WTC11 (cell line): ENCODE measurements around the gene SERTAD4. TPM values are rescaled to one million over a fixed set of nuclear protein-coding genes. Genes with fewer than 3 reads are reported as not detected.

ENCODE experiments used
- ATAC-seq: fragments of 200-7000 bp; cut with Tn5 transposase; 2 replicates; pipeline ENCODE4 v1.10.0; 2021; ENCODE audit warnings: mild to moderate bottlenecking, moderate library complexity
- CTCF ChIA-PET: fragments of 300-600 bp; sonication (Branson Sonifier 250); formaldehyde crosslinking; loops from one replicate; lab custom pipeline; 2021; ENCODE audit warnings: antibody characterized with exemption; lab: Charles Lee
- POLR2A ChIA-PET: fragments of 350-600 bp; sonication (Branson Sonifier 250); formaldehyde crosslinking; loops from one replicate; lab custom pipeline; 2021; ENCODE audit warnings: antibody characterized with exemption; lab: Charles Lee
- DNase-seq: peaks from one replicate; pipeline ENCODE4 v3.0.0; 2021; ENCODE audit warnings: low spot score
- H3K27ac Mint-ChIP-seq: 2 replicates; pipeline ENCODE4 v1.8.0; 2021; ENCODE audit warnings: mixed read lengths
- H3K27me3 Mint-ChIP-seq: 2 replicates; pipeline ENCODE4 v1.8.0; 2021; ENCODE audit warnings: low read depth, mild to moderate bottlenecking, moderate library complexity, mixed read lengths
- H3K36me3 Mint-ChIP-seq: 2 replicates; pipeline ENCODE4 v1.8.0; 2021; ENCODE audit warnings: mixed read lengths
- H3K4me1 Mint-ChIP-seq: 2 replicates; pipeline ENCODE4 v1.8.0; 2022; ENCODE audit warnings: mixed read lengths
- H3K4me3 Mint-ChIP-seq: 2 replicates; pipeline ENCODE4 v1.8.0; 2021; ENCODE audit warnings: mild to moderate bottlenecking, moderate library complexity, mixed read lengths
- H3K9me3 Mint-ChIP-seq: 2 replicates; pipeline ENCODE4 v1.8.0; 2021; ENCODE audit warnings: mixed read lengths
- AR ChIP-seq: fragments of 250-450 bp; sonication (Bioruptor Pico); IDR thresholded peaks from 2 replicates; pipeline ENCODE4 v1.9.0; 2021; ENCODE audit warnings: mild to moderate bottlenecking
- ATF1 ChIP-seq: sonication (generic); formaldehyde crosslinking; IDR thresholded peaks from 2 replicates; pipeline ENCODE4 v1.8.1; 2023; ENCODE audit warnings: mild to moderate bottlenecking, moderate library complexity, missing genetic modification reagents
- CREM ChIP-seq: sonication (generic); formaldehyde crosslinking; IDR thresholded peaks from 2 replicates; pipeline ENCODE4 v1.8.1; 2022; ENCODE audit warnings: mild to moderate bottlenecking, missing genetic modification reagents, moderate library complexity
- ELF4 ChIP-seq: sonication (generic); formaldehyde crosslinking; IDR thresholded peaks from 2 replicates; pipeline ENCODE4 v1.8.1; 2022; ENCODE audit warnings: low read depth, mild to moderate bottlenecking, moderate library complexity, missing genetic modification reagents
- EMX1 ChIP-seq: fragments of 250-450 bp; sonication (Bioruptor Pico); IDR thresholded peaks from 2 replicates; pipeline ENCODE4 v1.8.0; 2021; ENCODE audit warnings: mild to moderate bottlenecking
- FOXK1 ChIP-seq: sonication (generic); formaldehyde crosslinking; IDR thresholded peaks from 2 replicates; pipeline ENCODE4 v1.8.0; 2022; ENCODE audit warnings: mild to moderate bottlenecking, moderate library complexity, missing genetic modification reagents
- GRHL2 ChIP-seq: fragments of 250-450 bp; sonication (Bioruptor Pico); IDR thresholded peaks from 2 replicates; pipeline ENCODE4 v1.8.0; 2022; ENCODE audit warnings: mild to moderate bottlenecking, moderate library complexity; ENCODE audit not compliant: insufficient replicate concordance, severe bottlenecking
- HMGA2 ChIP-seq: fragments of 250-450 bp; sonication (Bioruptor Pico); IDR thresholded peaks from 2 replicates; pipeline ENCODE4 v1.4.0; 2021; ENCODE audit warnings: mild to moderate bottlenecking, moderate library complexity
- JAZF1 ChIP-seq: fragments of 250-450 bp; sonication (Bioruptor Pico); IDR thresholded peaks from 2 replicates; pipeline ENCODE4 v1.9.0; 2021; ENCODE audit warnings: moderate library complexity, mild to moderate bottlenecking, inconsistent platforms
- JUN ChIP-seq: sonication (generic); formaldehyde crosslinking; IDR thresholded peaks from 2 replicates; pipeline ENCODE4 v1.8.0; 2023; ENCODE audit warnings: mild to moderate bottlenecking, missing genetic modification reagents
- MXD4 ChIP-seq: fragments of 250-450 bp; sonication (Bioruptor Pico); IDR thresholded peaks from 2 replicates; pipeline ENCODE4 v1.8.0; 2021; ENCODE audit warnings: mild to moderate bottlenecking, moderate library complexity, borderline replicate concordance
- NFATC4 ChIP-seq: fragments of 250-450 bp; sonication (Bioruptor Pico); IDR thresholded peaks from 2 replicates; pipeline ENCODE4 v1.9.0; 2021; ENCODE audit warnings: mild to moderate bottlenecking
- NR1H2 ChIP-seq: sonication (generic); formaldehyde crosslinking; IDR thresholded peaks from 2 replicates; pipeline ENCODE4 v1.9.0; 2021; ENCODE audit warnings: mild to moderate bottlenecking, moderate library complexity, missing genetic modification reagents
- PRDM15 ChIP-seq: sonication (generic); formaldehyde crosslinking; IDR thresholded peaks from 2 replicates; pipeline ENCODE4 v1.8.0; 2022; ENCODE audit warnings: missing genetic modification reagents
- PRRX2 ChIP-seq: fragments of 250-450 bp; sonication (Bioruptor Pico); IDR thresholded peaks from 2 replicates; pipeline ENCODE4 v1.8.0; 2021; ENCODE audit warnings: mild to moderate bottlenecking
- RORB ChIP-seq: fragments of 250-450 bp; sonication (Bioruptor Pico); IDR thresholded peaks from 2 replicates; pipeline ENCODE4 v1.9.0; 2021; ENCODE audit warnings: mild to moderate bottlenecking
- SMAD4 ChIP-seq: sonication (generic); formaldehyde crosslinking; IDR thresholded peaks from 2 replicates; pipeline ENCODE4 v1.8.0; 2022; ENCODE audit warnings: mild to moderate bottlenecking, missing genetic modification reagents
- ZNF138 ChIP-seq: sonication (generic); formaldehyde crosslinking; conservative IDR thresholded peaks from 2 replicates; pipeline ENCODE4 v1.8.1; 2022; ENCODE audit warnings: mild to moderate bottlenecking, moderate library complexity, missing genetic modification reagents
- ZNF263 ChIP-seq: sonication (generic); formaldehyde crosslinking; IDR thresholded peaks from 2 replicates; pipeline ENCODE4 v1.8.1; 2022; ENCODE audit warnings: low read depth, mild to moderate bottlenecking, moderate library complexity, missing genetic modification reagents
- ZNF317 ChIP-seq: sonication (generic); formaldehyde crosslinking; IDR thresholded peaks from 2 replicates; pipeline ENCODE4 v1.8.1; 2023; ENCODE audit warnings: low read depth, mild to moderate bottlenecking, moderate library complexity, missing genetic modification reagents, borderline replicate concordance
- ZSCAN18 ChIP-seq: fragments of 250-450 bp; sonication (Bioruptor Pico); IDR thresholded peaks from 2 replicates; pipeline ENCODE4 v2.1.2; 2022; ENCODE audit warnings: mild to moderate bottlenecking, moderate library complexity
- total RNA-seq: library from RNA; stranded (reverse); gene quantifications from 3 replicates; pipeline ENCODE4 v1.2.3, GENCODE V29; 2021
- TF ChIP-seq, protein P1 (sequence below): sonication (generic); formaldehyde crosslinking; IDR thresholded peaks from 2 replicates; pipeline ENCODE4 v1.8.1; 2022; ENCODE audit warnings: mild to moderate bottlenecking, moderate library complexity, missing genetic modification reagents
- TF ChIP-seq, protein P2 (sequence below): fragments of 250-450 bp; sonication (Bioruptor Pico); IDR thresholded peaks from 2 replicates; pipeline ENCODE4 v1.9.0; 2021; ENCODE audit warnings: moderate library complexity, mild to moderate bottlenecking, inconsistent platforms, borderline replicate concordance
- TF ChIP-seq, protein P3 (sequence below): fragments of 200-600 bp; IDR thresholded peaks from 2 replicates; pipeline ENCODE4 v1.8.0; 2022; ENCODE audit warnings: antibody characterized with exemption

The SERTAD4 gene
- total RNA-seq, 1 experiment from 2014 or later, result 4.6 TPM

- DNase-seq (no peak), ATAC-seq (no peak)
- ChIA-PET POLR2A (no interaction called here), CTCF (interaction anchor here (1.0 to 2.0 kb wide), 2 partner anchors 29 to 47 kb away, joined by 3 to 5 read pairs; no protein-coding TSS in a partner anchor)
- Mint-ChIP-seq H3K27me3 (no peaks in the 10 kb centered on the region; the same call in 1 of the 2 replicates), H3K4me1 (peaks cover 15% of the 10 kb centered on the region), H3K9me3 (no peaks in the 10 kb centered on the region), H3K4me3 (no peak overlapping the region), H3K36me3 (no peaks in the 10 kb centered on the region), H3K27ac (no peak overlapping the region)
- TF ChIP-seq NFATC4 (CRISPR knock-in tag) (no peak), ELF4 (CRISPR knock-in tag) (no peak), GRHL2 (CRISPR knock-in tag) (no peak), ATF1 (CRISPR knock-in tag) (no peak), PRRX2 (no peak), HMGA2 (CRISPR knock-in tag) (no peak), ZNF317 (CRISPR knock-in tag) (no peak), ZNF138 (CRISPR knock-in tag) (no peak), ZNF263 (CRISPR knock-in tag) (no peak), NR1H2 (CRISPR knock-in tag) (no peak)
- TF ChIP-seq, protein P1, sequence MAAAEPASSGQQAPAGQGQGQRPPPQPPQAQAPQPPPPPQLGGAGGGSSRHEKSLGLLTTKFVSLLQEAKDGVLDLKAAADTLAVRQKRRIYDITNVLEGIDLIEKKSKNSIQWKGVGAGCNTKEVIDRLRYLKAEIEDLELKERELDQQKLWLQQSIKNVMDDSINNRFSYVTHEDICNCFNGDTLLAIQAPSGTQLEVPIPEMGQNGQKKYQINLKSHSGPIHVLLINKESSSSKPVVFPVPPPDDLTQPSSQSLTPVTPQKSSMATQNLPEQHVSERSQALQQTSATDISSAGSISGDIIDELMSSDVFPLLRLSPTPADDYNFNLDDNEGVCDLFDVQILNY (CRISPR knock-in tag), result no peak
- TF ChIP-seq, protein P2, sequence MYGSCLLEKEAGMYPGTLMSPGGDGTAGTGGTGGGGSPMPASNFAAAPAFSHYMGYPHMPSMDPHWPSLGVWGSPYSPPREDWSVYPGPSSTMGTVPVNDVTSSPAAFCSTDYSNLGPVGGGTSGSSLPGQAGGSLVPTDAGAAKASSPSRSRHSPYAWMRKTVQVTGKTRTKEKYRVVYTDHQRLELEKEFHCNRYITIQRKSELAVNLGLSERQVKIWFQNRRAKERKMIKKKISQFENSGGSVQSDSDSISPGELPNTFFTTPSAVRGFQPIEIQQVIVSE, result no peak
- TF ChIP-seq, all 79 proteins: peak for 0
Observed at GRCh38 chr1:210263963-210264362, 31.4 kb downstream of the SERTAD4 start.

DNA sequence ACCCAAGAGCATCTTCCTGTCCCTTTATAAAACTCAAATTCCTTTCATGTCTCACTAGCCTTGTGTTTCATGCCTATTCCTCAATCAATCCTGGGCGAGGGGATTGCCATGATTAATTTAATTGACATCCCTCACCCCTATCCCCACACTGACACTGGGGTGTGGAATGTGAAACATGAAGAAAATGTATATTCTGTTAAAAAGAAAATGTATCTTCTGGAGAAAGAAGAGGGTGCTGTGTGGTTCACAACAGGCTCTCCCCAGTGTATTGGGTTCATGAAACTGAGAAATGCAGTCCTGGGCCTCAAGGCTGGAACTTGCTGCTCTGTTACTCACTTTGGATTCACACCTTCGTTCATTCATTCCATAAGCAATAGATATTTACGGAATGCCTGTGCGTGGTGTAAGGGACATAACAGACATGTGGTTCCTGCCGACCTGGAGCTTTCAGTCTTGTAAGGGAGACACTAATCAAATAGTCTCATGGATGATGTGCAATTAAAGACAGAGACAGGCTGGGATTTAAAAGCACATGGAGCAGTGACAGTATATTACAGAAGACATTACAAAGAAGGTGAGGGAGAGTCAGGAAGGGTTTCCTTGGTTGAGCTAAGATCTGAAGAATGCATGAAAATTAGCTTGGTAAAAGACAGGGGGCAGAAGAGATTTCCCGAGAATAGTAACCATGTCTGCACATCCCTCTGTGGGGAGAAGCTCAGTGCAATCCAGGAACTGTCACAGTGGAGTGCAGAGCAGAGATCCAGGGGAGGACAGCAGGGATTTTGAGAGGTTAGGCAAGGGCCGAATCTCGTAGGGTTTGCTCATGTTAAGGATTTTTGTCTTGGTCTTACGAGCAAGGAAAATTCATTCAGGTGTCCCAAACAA is 32.1 kb downstream of the SERTAD4 start:
- ChIA-PET POLR2A (interaction anchor here (1.8 kb wide), 1 partner anchor 12 kb away, joined by 10 read pairs; no protein-coding TSS in a partner anchor), CTCF (interaction anchor here (0.6 to 2.5 kb wide), 25 partner anchors 11 to 365 kb away, joined by 3 to 70 read pairs (median 4); no protein-coding TSS in a partner anchor)
- H3K27ac Mint-ChIP-seq, result no peak overlapping the region
- H3K27me3 Mint-ChIP-seq, result no peaks in the 10 kb centered on the region; the same call in 1 of the 2 replicates
- H3K4me3 Mint-ChIP-seq, result no peak overlapping the region
- ATAC-seq (peak; percentile 77), DNase-seq (no peak)
- H3K36me3 Mint-ChIP-seq, result no peaks in the 10 kb centered on the region
- H3K4me1 Mint-ChIP-seq, result peaks cover 10% of the 10 kb centered on the region
- no peaks in the 10 kb centered on the region for H3K9me3 Mint-ChIP-seq
- TF ChIP-seq PRDM15 (no peak), ELF4 (CRISPR knock-in tag) (no peak), ZSCAN18 (CRISPR knock-in tag) (no peak), ZNF138 (CRISPR knock-in tag) (no peak), EMX1 (CRISPR knock-in tag) (no peak), JUN (CRISPR knock-in tag) (no peak), CREM (no peak), SMAD4 (CRISPR knock-in tag) (no peak), MXD4 (CRISPR knock-in tag) (no peak), JAZF1 (CRISPR knock-in tag) (no peak), RORB (CRISPR knock-in tag) (no peak), AR (CRISPR knock-in tag) (no peak), FOXK1 (CRISPR knock-in tag) (no peak)
- TF ChIP-seq, protein P3, sequence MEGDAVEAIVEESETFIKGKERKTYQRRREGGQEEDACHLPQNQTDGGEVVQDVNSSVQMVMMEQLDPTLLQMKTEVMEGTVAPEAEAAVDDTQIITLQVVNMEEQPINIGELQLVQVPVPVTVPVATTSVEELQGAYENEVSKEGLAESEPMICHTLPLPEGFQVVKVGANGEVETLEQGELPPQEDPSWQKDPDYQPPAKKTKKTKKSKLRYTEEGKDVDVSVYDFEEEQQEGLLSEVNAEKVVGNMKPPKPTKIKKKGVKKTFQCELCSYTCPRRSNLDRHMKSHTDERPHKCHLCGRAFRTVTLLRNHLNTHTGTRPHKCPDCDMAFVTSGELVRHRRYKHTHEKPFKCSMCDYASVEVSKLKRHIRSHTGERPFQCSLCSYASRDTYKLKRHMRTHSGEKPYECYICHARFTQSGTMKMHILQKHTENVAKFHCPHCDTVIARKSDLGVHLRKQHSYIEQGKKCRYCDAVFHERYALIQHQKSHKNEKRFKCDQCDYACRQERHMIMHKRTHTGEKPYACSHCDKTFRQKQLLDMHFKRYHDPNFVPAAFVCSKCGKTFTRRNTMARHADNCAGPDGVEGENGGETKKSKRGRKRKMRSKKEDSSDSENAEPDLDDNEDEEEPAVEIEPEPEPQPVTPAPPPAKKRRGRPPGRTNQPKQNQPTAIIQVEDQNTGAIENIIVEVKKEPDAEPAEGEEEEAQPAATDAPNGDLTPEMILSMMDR, result no peak
